SK-N-SH (cell line): ENCODE data around the gene PHLDB2. TPM values are rescaled to one million over a fixed set of nuclear protein-coding genes. Genes with fewer than 3 reads are reported as not detected.

Experiments used
- CTCF ChIA-PET: fragments of 300-600, 350-600 bp; formaldehyde crosslinking; extraction: SDS; loops from one replicate; lab custom pipeline; 2021; lab: Yijun Ruan, JAX
- POLR2A ChIA-PET: fragments of 350-600 bp; sonication (Branson Sonifier 250); formaldehyde crosslinking; extraction: SDS; loops from one replicate; lab custom pipeline; 2020; ENCODE audit warnings: antibody characterized with exemption, inconsistent platforms; lab: Yijun Ruan, JAX
- DNase-seq: peaks from one replicate; pipeline ENCODE4 v3.0.0; 2012
- H2AFZ ChIP-seq: fragments of 200-600 bp; sonication (generic); 2 replicates; pipeline ENCODE4 v1.8.1; 2016; ENCODE audit warnings: antibody characterized with exemption, mild to moderate bottlenecking, low read depth
- H3F3A ChIP-seq: fragments of 200-600 bp; sonication (generic); replicated peaks from 2 replicates; pipeline ENCODE3; 2016; ENCODE audit warnings: antibody characterized with exemption, mild to moderate bottlenecking; ENCODE audit not compliant: insufficient read depth
- H3K27ac ChIP-seq, 2 experiments: fragments of 200-500 bp in 1 of 2; fragments of 200-600 bp in 1 of 2; sonication (Bioruptor generic) in 1 of 2; sonication (generic), shearing (Covaris generic) in 1 of 2; 2 replicates each; pipeline versions ENCODE4 v1.5.1 to v1.6.1; 2014 to 2016; ENCODE audit warnings: low read depth in 2 of 2, inconsistent platforms in 1 of 2, low read length in 1 of 2, mild to moderate bottlenecking in 1 of 2, mixed read lengths in 1 of 2
- H3K27me3 ChIP-seq: fragments of 200-600 bp; sonication (generic), shearing (Covaris generic); 2 replicates; pipeline ENCODE4 v1.6.1; 2016; ENCODE audit warnings: mixed run types; ENCODE audit not compliant: insufficient read depth
- H3K36me3 ChIP-seq, 2 experiments: fragments of 200-500 bp in 1 of 2; fragments of 200-600 bp in 1 of 2; sonication (Bioruptor generic) in 1 of 2; sonication (generic) in 1 of 2; replicated peaks in 1 of 2; 2 replicates each; pipeline versions ENCODE3 to v1.5.1; 2014 to 2016; ENCODE audit warnings: low read length in 1 of 2, mild to moderate bottlenecking in 1 of 2; ENCODE audit not compliant: insufficient read depth in 2 of 2, control insufficient read depth in 1 of 2
- H3K4me1 ChIP-seq, 2 experiments: fragments of 200-500 bp in 1 of 2; fragments of 200-600 bp in 1 of 2; sonication (Bioruptor generic) in 1 of 2; sonication (generic), shearing (Covaris generic) in 1 of 2; 2 replicates each; pipeline versions ENCODE4 v1.5.1 to v1.6.1; 2014 to 2016; ENCODE audit warnings: low read depth in 1 of 2, low read length in 1 of 2, mixed run types in 1 of 2; ENCODE audit not compliant: insufficient read depth in 2 of 2, control insufficient read depth in 1 of 2
- H3K4me2 ChIP-seq: fragments of 200-600 bp; sonication (generic), shearing (Covaris generic); 2 replicates; pipeline ENCODE4 v1.6.1; 2017; ENCODE audit warnings: mixed run types
- H3K4me3 ChIP-seq, 2 experiments: fragments of 200-500 bp in 1 of 2; fragments of 200-600 bp in 1 of 2; sonication (Bioruptor generic) in 1 of 2; sonication (generic), shearing (Covaris generic) in 1 of 2; 2 replicates each; pipeline versions ENCODE4 v1.5.1 to v1.8.1; 2014 to 2016; ENCODE audit warnings: low read depth in 2 of 2, inconsistent platforms in 1 of 2, low read length in 1 of 2, mild to moderate bottlenecking in 1 of 2, mixed read lengths in 1 of 2, moderate library complexity in 1 of 2
- H3K79me2 ChIP-seq: fragments of 200-600 bp; sonication (generic); 2 replicates; pipeline ENCODE4 v1.8.1; 2017; ENCODE audit warnings: mild to moderate bottlenecking; ENCODE audit not compliant: insufficient read depth
- H3K9ac ChIP-seq: fragments of 200-600 bp; sonication (generic); 2 replicates; pipeline ENCODE4 v1.6.1; 2017; ENCODE audit warnings: mixed run types
- H3K9me2 ChIP-seq: fragments of 200-600 bp; sonication (generic); 2 replicates; pipeline ENCODE4 v1.6.1; 2017; ENCODE audit warnings: mixed run types
- H3K9me3 ChIP-seq: fragments of 200-600 bp; sonication (generic); 2 replicates; pipeline ENCODE4 v1.6.1; 2017; ENCODE audit warnings: mixed run types, mild to moderate bottlenecking, moderate library complexity
- H4K20me1 ChIP-seq: fragments of 200-600 bp; sonication (generic); 2 replicates; pipeline ENCODE4 v1.6.1; 2017; ENCODE audit warnings: mild to moderate bottlenecking, mixed run types; ENCODE audit not compliant: insufficient read depth
- CTCF ChIP-seq: fragments of 200-600 bp; sonication (generic); IDR thresholded peaks from 2 replicates; pipeline ENCODE4 v1.6.1; 2017; ENCODE audit warnings: antibody characterized with exemption, mild to moderate bottlenecking, moderate library complexity
- EZH2phosphoT487 ChIP-seq: fragments of 200-600 bp; sonication (generic); IDR thresholded peaks from 2 replicates; pipeline ENCODE4 v1.6.1; 2017; ENCODE audit warnings: low read depth, mixed run types, mild to moderate bottlenecking, antibody characterized with exemption, moderate library complexity, borderline replicate concordance
- FOSL2 ChIP-seq: IDR thresholded peaks from 2 replicates; pipeline ENCODE4 v1.4.0; 2012; ENCODE audit warnings: low read depth, mild to moderate bottlenecking, moderate library complexity, borderline replicate concordance
- FOXM1 ChIP-seq: IDR thresholded peaks from 2 replicates; pipeline ENCODE4 v1.4.0; 2012; ENCODE audit warnings: low read depth, mild to moderate bottlenecking
- GATA2 ChIP-seq: sonication (generic); formaldehyde crosslinking; IDR thresholded peaks from 2 replicates; pipeline ENCODE4 v1.5.0; 2020; ENCODE audit warnings: mild to moderate bottlenecking, missing genetic modification reagents
- MEF2A ChIP-seq: IDR thresholded peaks from 2 replicates; pipeline ENCODE4 v1.4.0; 2012; ENCODE audit warnings: low read depth, borderline replicate concordance
- MXI1 ChIP-seq: IDR thresholded peaks from 2 replicates; pipeline ENCODE4 v1.6.1; 2012; ENCODE audit warnings: mild to moderate bottlenecking, low read depth, low read length, improper control_type of control experiment
- NRF1 ChIP-seq: IDR thresholded peaks from 2 replicates; pipeline ENCODE4 v1.6.1; 2012; ENCODE audit warnings: low read depth, mild to moderate bottlenecking, low read length
- POLR2AphosphoS5 ChIP-seq: IDR thresholded peaks from 2 replicates; pipeline ENCODE4 v1.6.1; 2012; ENCODE audit warnings: low read depth, low read length
- RCOR1 ChIP-seq: fragments of 150-350 bp; IDR thresholded peaks from 2 replicates; pipeline ENCODE4 v1.6.1; 2017; ENCODE audit warnings: antibody characterized with exemption, low read length
- RFX5 ChIP-seq: IDR thresholded peaks from 2 replicates; pipeline ENCODE4 v1.6.1; 2012; ENCODE audit warnings: mild to moderate bottlenecking, improper control_type of control experiment, low read length
- SMC3 ChIP-seq: IDR thresholded peaks from 2 replicates; pipeline ENCODE4 v1.6.1; 2012; ENCODE audit warnings: low read depth, low read length, improper control_type of control experiment
- YY1 ChIP-seq: IDR thresholded peaks from 2 replicates; pipeline ENCODE4 v1.4.0; 2012; ENCODE audit warnings: low read depth, mild to moderate bottlenecking
- WGBS: methylation state at CpG from one replicate; pipeline ENCODE4 v1.1.6; 2017; ENCODE audit warnings: low lambda C conversion rate; 5-methylcytosine and 5-hydroxymethylcytosine counted together
- polyA plus RNA-seq, 3 experiments: library from polyadenylated mRNA; depleted of rRNA; stranded (reverse); fragments of >200 nt; gene quantifications; 2 replicates each; pipeline ENCODE4 v1.2.3, GENCODE V29; 2012
- TF ChIP-seq, protein P1 (sequence below): IDR thresholded peaks from 2 replicates; pipeline ENCODE4 v1.4.0; 2012; ENCODE audit warnings: low read depth, borderline replicate concordance
- TF ChIP-seq, protein P2 (sequence below): IDR thresholded peaks from 2 replicates; pipeline ENCODE4; 2012
- TF ChIP-seq, protein P3 (sequence below): IDR thresholded peaks from 2 replicates; pipeline ENCODE4 v1.4.0; 2012; ENCODE audit warnings: low read depth
- TF ChIP-seq, protein P4 (sequence below): fragments of 150-350 bp; IDR thresholded peaks from 2 replicates; pipeline ENCODE4 v1.6.1; 2016; ENCODE audit warnings: mild to moderate bottlenecking, low read depth, low read length

PHLDB2 gene
- polyA plus RNA-seq, 1 of the 3 experiments (the other 2 are of a cell fraction), result 18.0 TPM

- Histone ChIP-seq H3K27me3 (no peaks in the 10 kb centered on the region), H3K4me1 (peaks cover 23 to 33% of the 10 kb centered on the region in 2 experiments; a peak in 3 of 4 replicates), H3F3A (no peaks in the 10 kb centered on the region), H3K27ac (no peak overlapping the region), H3K4me3 (no peak overlapping the region), H4K20me1 (no peaks in the 10 kb centered on the region), H3K9ac (no peak overlapping the region), H3K4me2 (no peak overlapping the region), H3K9me2 (no peaks in the 10 kb centered on the region), H3K36me3 (peaks cover 0 to 15% of the 10 kb centered on the region in 2 experiments), H3K9me3 (no peaks in the 10 kb centered on the region), H2AFZ (no peak overlapping the region), H3K79me2 (no peaks in the 10 kb centered on the region)
- no peak for DNase-seq
- ChIA-PET CTCF (interaction anchor here (0.6 to 14.5 kb wide), 3 partner anchors 10 to 21 kb away, joined by 4 to 165 read pairs (median 66); no protein-coding TSS in a partner anchor), POLR2A (interaction anchor here (0.7 kb wide), 1 partner anchor 14 kb away, joined by 7 read pairs; no protein-coding TSS in a partner anchor)
- 56% methylated on average over 4 of the region's 4 CpGs for WGBS
- TF ChIP-seq, protein P1, sequence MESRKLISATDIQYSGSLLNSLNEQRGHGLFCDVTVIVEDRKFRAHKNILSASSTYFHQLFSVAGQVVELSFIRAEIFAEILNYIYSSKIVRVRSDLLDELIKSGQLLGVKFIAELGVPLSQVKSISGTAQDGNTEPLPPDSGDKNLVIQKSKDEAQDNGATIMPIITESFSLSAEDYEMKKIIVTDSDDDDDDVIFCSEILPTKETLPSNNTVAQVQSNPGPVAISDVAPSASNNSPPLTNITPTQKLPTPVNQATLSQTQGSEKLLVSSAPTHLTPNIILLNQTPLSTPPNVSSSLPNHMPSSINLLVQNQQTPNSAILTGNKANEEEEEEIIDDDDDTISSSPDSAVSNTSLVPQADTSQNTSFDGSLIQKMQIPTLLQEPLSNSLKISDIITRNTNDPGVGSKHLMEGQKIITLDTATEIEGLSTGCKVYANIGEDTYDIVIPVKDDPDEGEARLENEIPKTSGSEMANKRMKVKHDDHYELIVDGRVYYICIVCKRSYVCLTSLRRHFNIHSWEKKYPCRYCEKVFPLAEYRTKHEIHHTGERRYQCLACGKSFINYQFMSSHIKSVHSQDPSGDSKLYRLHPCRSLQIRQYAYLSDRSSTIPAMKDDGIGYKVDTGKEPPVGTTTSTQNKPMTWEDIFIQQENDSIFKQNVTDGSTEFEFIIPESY, result no peak
- TF ChIP-seq MXI1 (no peak), RCOR1 (no peak), MEF2A (no peak), YY1 (no peak), EZH2phosphoT487 (no peak), NRF1 (no peak), CTCF (no peak), FOSL2 (no peak)
- TF ChIP-seq, protein P2, sequence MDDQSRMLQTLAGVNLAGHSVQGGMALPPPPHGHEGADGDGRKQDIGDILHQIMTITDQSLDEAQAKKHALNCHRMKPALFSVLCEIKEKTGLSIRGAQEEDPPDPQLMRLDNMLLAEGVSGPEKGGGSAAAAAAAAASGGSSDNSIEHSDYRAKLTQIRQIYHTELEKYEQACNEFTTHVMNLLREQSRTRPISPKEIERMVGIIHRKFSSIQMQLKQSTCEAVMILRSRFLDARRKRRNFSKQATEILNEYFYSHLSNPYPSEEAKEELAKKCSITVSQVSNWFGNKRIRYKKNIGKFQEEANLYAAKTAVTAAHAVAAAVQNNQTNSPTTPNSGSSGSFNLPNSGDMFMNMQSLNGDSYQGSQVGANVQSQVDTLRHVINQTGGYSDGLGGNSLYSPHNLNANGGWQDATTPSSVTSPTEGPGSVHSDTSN, result no peak
Observed at GRCh38 chr3:112005091-112005672, 146.1 kb downstream of the PHLDB2 start.

DNA sequence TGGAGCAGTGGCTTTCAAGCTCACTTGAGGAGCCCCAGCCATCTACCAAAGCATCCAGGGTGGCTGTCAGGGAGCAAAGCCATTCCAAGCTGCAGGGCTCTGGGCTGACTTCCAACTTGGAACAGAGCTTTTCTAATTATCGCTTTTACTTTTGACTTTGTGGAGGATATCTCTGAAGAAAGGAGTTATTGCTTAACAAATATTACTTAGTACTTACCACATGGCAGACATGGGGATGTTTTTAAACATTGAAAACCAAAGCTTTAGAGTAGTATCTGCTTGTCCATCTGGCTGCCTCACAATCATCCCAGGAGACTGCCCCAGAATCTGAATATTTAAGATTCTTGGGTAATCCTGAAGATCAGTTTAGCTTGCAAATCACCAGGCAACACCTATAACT, 148.6 kb downstream of the PHLDB2 start:
- no peak overlapping the region for H3K4me2 ChIP-seq
- H3K36me3 ChIP-seq, result peaks cover 0 to 26% of the 10 kb centered on the region in 2 experiments
- H3K9me2 ChIP-seq, result no peaks in the 10 kb centered on the region
- H3K4me1 ChIP-seq, result peaks cover 13 to 14% of the 10 kb centered on the region in 2 experiments; a peak in 2 of 4 replicates
- no peak overlapping the region for H3K27ac ChIP-seq
- DNase-seq, result no peak
- no peak overlapping the region for H3K4me3 ChIP-seq
- no peaks in the 10 kb centered on the region for H3K27me3 ChIP-seq
- no peak for TF ChIP-seq FOXM1
- TF ChIP-seq SMC3, result no peak
- TF ChIP-seq, protein P3, sequence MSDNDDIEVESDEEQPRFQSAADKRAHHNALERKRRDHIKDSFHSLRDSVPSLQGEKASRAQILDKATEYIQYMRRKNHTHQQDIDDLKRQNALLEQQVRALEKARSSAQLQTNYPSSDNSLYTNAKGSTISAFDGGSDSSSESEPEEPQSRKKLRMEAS, result no peak
- TF ChIP-seq NRF1, result no peak
- no peak for TF ChIP-seq GATA2 (CRISPR knock-in tag)
- no peak for TF ChIP-seq RFX5
- TF ChIP-seq, protein P4, sequence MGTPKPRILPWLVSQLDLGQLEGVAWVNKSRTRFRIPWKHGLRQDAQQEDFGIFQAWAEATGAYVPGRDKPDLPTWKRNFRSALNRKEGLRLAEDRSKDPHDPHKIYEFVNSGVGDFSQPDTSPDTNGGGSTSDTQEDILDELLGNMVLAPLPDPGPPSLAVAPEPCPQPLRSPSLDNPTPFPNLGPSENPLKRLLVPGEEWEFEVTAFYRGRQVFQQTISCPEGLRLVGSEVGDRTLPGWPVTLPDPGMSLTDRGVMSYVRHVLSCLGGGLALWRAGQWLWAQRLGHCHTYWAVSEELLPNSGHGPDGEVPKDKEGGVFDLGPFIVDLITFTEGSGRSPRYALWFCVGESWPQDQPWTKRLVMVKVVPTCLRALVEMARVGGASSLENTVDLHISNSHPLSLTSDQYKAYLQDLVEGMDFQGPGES, result no peak
- no peak for TF ChIP-seq POLR2AphosphoS5
- CTCF ChIA-PET, result interaction anchor here (0.8 to 1.7 kb wide), 7 partner anchors 8 to 36 kb away, joined by 3 to 8 read pairs (median 4); no protein-coding TSS in a partner anchor
- no peaks in the 10 kb centered on the region for H4K20me1 ChIP-seq
- no peaks in the 10 kb centered on the region for H3K9me3 ChIP-seq
- POLR2A ChIA-PET, result interaction anchor here (1.0 to 1.4 kb wide), 2 partner anchors 9 to 326 kb away, joined by 3 to 7 read pairs; partner anchors contain the start of gene TAGLN3
- H3F3A ChIP-seq, result no peaks in the 10 kb centered on the region
- no peak overlapping the region for H2AFZ ChIP-seq
- no peaks in the 10 kb centered on the region for H3K79me2 ChIP-seq
- WGBS, result 82% methylated on average over 1 of the region's 1 CpG
- H3K9ac ChIP-seq, result no peak overlapping the region
